AG10803 (cell line): Measurements from ENCODE around the gene ADGRB2.

Experiments
- DNase-seq: peaks from one replicate; pipeline ENCODE4 v3.0.0; 2010; ENCODE audit warnings: low read depth
- H3K4me3 ChIP-seq: 2 replicates; pipeline ENCODE4 v1.5.1; 2011; ENCODE audit warnings: mild to moderate bottlenecking, low read length, control low read depth
- CTCF ChIP-seq: conservative IDR thresholded peaks from 2 replicates; pipeline ENCODE4 v1.5.1; 2011; ENCODE audit warnings: mild to moderate bottlenecking, low read length, control low read depth, inconsistent platforms

Gene ADGRB2

GRCh38 chr1:31694069-31694963, 69.8 kb downstream of the ADGRB2 start:
- peak; percentile 26 for DNase-seq
- no peak overlapping the region for H3K4me3 ChIP-seq
- TF ChIP-seq CTCF = no peak

- TF ChIP-seq CTCF = no peak
- no peak for DNase-seq
- no peak overlapping the region for H3K4me3 ChIP-seq
Measured at GRCh38 chr1:31693231-31693630, 70.9 kb downstream of the ADGRB2 start.

- no peak for TF ChIP-seq CTCF
- H3K4me3 ChIP-seq = no peak overlapping the region
- no peak for DNase-seq
Measured at GRCh38 chr1:31691951-31692350, 72.2 kb downstream of the ADGRB2 start.

- H3K4me3 ChIP-seq = no peak overlapping the region
- no peak for TF ChIP-seq CTCF
- no peak for DNase-seq
Measured at GRCh38 chr1:31691446-31691845, 72.7 kb downstream of the ADGRB2 start.

GRCh38 chr1:31690921-31691320, 73.2 kb downstream of the ADGRB2 start:
- TF ChIP-seq CTCF = no peak
- H3K4me3 ChIP-seq = no peak overlapping the region
- DNase-seq = no peak

- TF ChIP-seq CTCF = no peak
- H3K4me3 ChIP-seq = no peak overlapping the region
- DNase-seq = peak; percentile 96
Measured at GRCh38 chr1:31689854-31690253, 74.3 kb downstream of the ADGRB2 start.

GRCh38 chr1:31689379-31689778, 74.8 kb downstream of the ADGRB2 start:
- TF ChIP-seq CTCF = no peak
- no peak for DNase-seq
- H3K4me3 ChIP-seq = no peak overlapping the region
